ENCODE measurements around the gene STAT5A.
A peak's percentile ranks its signal among the peaks of the same experiment; 100 is the strongest.

Gene STAT5A

DNA sequence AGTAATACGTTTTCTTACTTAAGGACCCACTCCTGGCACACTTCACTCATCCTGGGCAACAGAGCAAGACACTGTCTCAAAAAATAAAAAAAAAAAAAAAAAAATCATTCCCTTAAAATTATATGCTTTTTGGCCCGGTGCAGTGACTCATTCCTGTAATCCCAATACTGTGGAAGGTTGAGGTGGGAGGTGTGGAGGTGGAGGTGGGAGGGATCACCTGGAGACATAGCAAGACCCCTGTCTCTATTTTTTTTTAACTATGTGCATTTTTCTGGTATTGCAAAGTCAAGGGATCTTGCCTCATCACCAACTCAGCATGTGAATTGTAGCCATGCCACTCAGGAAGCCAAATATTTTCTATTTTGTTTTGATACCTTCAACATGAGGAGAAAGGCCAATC, 21.8 kb upstream of the STAT5A start:
- in situ Hi-C loops (cut with MboI; ENCODE audit: low pct_unique_long_range_greater_than_20kb, low sequenced_read_pairs), result no loop called here
- no peak for DNase-seq

DNA sequence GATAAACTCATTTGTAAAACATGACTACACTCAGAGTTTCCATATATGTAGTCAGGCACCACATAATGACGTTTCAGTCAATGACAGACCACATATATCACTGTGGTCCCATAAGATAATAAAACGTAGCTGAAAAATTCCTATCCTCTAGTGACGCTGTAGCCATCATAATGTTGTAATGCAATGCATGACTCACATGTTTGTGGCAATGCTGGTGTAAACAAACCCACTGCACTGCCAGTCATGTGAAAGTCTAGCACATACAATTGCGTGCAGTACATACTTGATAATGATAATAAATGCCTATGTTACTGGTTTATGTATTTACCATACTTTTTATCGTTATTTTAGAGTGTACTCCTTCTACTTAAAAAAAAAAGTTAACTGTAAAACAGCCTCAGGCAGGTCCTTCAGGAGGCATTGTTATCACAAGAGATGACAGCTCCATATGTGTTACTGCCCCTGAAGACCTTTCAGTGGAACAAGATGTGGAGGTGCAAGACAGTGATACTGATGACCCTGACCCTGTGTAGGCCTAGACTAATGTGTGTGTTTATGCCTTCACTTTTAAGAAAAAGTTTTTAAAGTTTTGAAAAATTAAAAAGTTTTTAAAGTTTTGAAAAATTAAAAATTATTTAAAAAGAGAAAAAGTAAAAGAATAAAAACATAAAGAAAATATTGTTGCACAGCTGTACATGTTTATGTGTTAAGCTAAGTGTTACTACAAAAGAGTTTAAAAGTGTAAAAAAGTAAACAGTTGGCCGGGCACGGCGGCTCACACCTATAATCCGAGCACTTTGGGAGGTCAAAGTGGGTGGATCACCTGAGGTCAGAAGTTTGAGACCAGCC, 21.2 kb upstream of the STAT5A start:
- in situ Hi-C loops (cut with MboI; ENCODE audit: low pct_unique_long_range_greater_than_20kb, low sequenced_read_pairs), result no loop called here
- no peak for DNase-seq

DNA sequence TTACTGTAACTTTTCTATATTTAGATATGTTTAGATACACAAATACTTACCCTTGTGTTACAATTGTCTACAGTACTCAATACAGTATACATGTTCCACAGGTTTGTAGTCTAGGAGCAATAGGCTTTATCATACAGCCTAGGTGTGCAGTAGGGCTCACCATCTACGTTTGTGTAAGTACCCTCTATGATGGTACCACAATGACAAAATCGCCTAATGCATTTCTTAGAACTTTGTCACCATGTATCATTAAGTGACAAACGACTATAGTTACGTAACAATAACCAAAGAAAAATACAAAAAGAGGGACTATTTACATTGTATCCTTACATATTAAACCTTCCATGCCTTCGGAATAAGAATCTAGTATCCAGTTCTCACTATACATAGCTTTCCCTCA, 20.1 kb upstream of the STAT5A start:
- in situ Hi-C loops (cut with MboI; ENCODE audit: low pct_unique_long_range_greater_than_20kb, low sequenced_read_pairs), result no loop called here

DNA sequence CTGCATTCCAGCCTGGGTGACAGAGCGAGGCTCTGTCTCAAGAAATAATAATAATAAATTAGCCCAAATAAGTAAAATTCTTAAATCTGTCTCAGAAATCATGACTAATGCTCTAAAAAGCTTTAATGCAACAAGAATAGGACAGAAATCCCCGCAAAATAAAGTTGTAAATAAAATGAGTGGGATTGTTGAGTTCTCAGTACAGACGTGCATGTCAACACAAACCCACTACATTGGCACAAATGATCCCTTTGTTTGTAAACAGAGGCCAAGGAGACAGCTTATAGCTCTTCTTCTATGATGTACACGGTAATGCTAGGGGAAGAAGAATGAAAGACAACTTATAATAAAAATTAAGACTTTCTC, 18.1 kb upstream of the STAT5A start:
- in situ Hi-C loops (cut with MboI; ENCODE audit: low pct_unique_long_range_greater_than_20kb, low sequenced_read_pairs), result no loop called here
- DNase-seq, result no peak

More for the DNA sequence above, 20.1 kb upstream of the STAT5A start:
- DNase-seq, result no peak

DNA sequence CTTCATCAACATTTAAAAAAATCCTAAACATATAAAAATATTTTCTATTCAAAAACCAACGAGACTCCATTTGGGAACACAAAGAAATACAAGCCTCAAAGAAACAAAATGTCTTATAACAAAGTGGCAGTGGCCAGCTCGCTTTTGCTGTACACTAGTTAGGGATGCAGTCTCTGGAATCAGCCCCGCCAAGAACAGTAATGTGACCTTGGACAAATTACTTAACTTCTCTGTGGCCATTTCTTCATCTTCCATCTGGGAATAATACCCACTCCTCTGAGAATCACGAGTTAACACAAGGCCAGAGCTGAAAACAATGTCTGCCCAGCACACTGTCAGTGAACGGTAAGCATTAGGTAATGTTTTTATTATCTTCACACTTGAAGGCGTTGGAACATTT, 17.7 kb upstream of the STAT5A start:
- in situ Hi-C loops (cut with MboI; ENCODE audit: low pct_unique_long_range_greater_than_20kb, low sequenced_read_pairs), result no loop called here
- no peak for DNase-seq

DNA sequence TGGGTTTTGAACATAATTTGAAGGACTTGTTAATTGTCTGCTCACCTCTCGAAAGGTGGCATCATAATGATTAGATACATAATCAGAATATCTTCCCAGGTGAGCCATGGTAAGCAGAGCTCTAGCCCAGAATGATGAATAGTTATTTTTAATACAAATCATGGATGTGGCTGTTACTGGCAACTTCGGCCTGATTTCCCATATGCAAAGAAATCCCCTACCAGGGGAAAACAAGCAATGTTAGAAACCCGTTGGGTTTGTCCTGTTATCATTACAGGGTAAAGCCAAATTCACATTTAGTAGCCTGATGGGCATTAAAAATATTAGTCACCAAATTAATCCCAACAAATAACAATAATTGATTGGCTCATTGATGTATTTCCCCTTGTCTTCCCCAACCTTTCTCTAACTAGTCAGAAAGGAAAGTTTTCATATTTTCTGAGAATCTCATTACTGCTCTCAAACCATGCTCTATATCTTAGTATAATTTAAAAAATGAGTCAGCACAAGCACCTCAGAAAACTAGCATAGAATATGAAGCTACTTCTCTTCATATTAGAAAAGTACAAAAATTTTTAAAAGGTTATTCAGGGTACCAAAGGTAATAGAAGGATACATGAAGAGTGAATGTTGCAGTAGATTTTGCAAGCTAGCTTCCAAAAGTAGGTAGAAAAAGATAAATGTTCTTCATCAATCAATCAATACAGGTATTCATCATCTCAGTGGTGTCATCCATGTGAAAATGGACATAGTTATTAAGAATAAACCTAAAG, 17.1 kb upstream of the STAT5A start:
- in situ Hi-C loops (cut with MboI; ENCODE audit: low pct_unique_long_range_greater_than_20kb, low sequenced_read_pairs), result no loop called here
- no peak for DNase-seq

DNA sequence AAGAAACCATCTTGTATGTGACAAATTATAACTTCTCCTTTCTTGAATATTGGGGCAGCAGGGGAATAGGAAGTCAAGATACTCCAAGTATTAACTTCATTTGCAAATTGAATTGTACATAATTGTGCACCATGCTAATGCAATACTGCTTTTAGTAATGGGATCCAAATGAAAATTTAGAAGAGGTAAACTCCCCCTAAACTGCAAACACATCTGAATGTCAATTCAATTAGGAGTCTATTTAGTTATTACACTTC, 16.6 kb upstream of the STAT5A start:
- in situ Hi-C loops (cut with MboI; ENCODE audit: low pct_unique_long_range_greater_than_20kb, low sequenced_read_pairs), result no loop called here
- DNase-seq, result no peak

DNA sequence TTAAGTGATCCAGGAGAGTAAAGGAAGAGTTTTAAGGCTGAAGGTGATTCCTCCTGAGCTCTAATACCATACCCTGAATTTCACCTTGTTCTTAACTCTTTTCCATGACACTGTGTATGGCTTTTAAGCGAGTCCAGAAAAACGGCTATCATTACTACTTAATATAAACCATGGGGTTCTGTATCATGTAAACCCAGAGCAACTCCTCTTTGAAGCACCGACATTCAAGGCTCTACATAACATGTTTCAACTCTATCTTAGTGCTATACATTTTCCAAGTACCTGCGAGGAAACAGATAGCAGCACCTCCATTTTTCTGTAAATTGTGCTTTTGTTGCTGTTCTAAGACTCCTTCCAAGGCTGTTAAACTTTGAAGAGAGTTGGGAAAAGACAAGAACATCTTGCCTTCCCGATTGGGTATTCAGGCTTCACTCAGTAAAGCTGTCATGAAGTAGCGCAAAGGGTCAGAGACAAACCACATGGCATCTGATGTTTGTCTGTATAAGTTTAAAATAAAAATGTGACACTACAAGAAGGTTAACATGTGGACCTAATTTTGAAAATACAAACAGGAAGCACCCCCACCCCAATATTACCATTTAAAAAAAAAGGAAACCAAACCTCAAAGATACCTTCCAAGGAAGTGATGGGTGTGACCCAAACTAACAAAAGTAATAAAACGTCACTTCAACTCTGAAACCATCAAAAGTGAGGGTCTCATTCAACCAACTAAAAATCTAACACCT, 16.0 kb upstream of the STAT5A start:
- in situ Hi-C loops (cut with MboI; ENCODE audit: low pct_unique_long_range_greater_than_20kb, low sequenced_read_pairs), result no loop called here

DNA sequence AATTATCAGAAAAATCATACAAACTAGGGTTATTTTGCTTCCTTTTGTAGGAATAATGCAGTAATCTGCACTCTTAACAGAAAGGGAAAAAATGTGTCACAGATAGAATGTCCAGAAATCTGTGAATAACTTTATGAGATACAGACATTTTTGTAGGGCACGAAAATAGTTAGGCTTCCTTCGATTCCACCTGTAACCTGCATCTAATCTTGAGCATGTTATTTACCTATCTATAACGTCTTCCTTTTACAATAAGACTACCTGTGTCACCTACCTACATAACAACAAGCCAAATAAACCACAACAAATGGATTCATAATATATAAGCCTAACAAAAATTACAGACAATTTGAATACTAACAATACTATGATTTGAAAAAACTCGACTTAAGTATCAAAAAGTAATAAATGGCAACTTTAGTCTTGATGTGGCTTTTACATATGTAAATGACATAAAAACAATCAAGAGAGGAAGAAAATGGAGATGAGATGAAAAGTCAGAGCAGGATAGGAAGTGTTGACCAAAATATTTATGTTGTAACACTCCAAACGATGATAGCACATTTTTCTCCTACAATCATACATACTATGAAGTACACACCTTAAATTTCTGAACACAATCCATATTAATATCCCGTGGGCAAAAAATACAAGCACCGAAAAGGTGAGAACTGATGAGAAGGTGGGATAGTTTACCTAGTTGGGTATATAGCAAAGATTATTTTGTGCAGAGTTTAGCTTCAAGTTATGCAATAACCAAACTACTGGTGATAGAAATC, 14.6 kb upstream of the STAT5A start:
- in situ Hi-C loops (cut with MboI; ENCODE audit: low pct_unique_long_range_greater_than_20kb, low sequenced_read_pairs), result no loop called here
- no peak for DNase-seq

More for the DNA sequence above, 16.0 kb upstream of the STAT5A start:
- DNase-seq, result no peak

DNA sequence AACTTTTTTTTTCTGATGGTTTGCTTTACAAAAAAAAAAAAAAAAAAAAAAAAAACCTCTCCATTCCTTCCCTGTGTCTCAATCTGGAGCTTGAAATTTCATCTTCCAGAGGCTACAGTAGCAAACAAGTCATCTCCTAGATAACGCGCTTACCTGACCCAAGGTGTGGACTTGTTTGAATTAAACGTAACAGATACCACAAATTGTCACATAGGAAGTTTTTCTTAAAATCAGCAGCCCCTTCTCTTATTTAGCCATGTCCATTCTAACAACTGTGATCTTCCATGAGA, 14.1 kb upstream of the STAT5A start:
- in situ Hi-C loops (cut with MboI; ENCODE audit: low pct_unique_long_range_greater_than_20kb, low sequenced_read_pairs), result no loop called here
- DNase-seq, result no peak

DNA sequence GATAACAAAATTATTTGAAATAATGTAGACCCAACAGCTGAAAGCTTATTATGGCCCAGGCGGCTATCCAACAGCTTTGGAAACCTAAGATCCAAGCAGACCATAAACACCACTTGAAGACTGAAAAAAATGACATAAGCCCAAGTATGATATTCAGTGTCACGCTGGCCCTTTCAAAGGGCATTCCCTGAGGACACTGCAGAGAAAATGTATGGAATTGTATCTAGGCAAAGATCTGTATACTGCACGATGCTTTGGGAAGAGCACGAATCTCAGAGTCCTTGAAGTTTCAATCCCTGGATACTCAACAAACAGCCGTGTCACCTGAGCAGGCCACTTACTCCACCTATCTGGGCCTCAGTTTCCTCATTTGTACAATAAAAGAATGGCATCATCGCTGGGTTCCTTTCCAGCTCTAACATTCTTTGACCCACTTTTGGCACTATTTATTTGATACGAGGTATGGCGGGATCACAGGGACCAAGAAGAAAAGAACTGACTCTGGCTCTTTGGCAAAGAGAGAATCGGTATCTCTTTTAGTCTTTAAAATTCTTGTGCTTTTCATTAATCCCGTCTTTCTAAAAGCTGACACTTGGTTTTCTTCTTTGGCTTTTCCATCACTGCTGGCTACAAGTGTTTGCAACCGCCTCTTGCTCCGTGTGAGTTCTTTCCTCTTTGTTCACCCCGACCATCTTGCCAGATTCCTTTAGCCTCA, 13.3 kb upstream of the STAT5A start:
- in situ Hi-C loops (cut with MboI; ENCODE audit: low pct_unique_long_range_greater_than_20kb, low sequenced_read_pairs), result no loop called here
- no peak for DNase-seq

DNA sequence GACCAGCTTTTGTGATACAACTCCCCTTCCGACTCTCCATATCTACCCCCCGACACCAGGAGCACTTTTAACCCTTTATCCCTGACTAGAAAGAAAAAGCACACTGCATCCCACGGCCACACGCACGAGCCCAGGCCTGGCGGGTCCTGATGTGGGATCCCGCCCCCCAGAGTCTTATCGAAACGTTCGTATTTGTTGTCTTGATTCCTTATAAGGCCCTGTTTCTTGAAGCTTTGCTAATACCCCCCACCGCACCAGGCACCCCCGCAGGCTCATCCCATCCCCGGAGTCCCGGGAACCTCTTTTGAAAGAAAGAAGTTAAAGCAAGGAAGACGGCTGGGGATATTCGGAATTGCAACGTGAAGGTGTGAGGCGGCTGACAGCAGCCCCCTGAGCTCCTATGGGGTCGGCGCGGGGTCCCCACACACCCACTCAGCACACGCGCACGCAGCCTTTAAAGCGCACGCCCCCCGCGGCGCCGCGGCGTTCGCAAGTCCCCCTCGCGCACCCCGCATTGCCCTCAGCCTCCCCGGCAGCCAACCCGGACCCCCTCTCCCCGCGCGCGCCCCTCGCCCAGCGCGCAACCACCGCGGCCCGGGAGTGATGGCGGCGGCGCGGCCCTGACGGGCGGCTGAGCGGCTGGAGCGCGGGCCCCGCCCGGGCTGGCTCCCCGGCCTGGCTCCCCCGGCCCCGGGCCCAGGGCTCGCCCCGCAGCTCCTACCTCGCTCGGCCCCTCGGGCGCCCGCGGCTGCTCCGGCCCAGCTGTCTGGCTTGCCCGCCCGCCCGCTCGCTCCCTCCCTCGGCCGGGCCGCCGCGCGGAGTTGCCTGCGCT, 12.6 kb upstream of the STAT5A start:
- in situ Hi-C loops (cut with MboI; ENCODE audit: low pct_unique_long_range_greater_than_20kb, low sequenced_read_pairs), result no loop called here
- peak; percentile 53 for DNase-seq

DNA sequence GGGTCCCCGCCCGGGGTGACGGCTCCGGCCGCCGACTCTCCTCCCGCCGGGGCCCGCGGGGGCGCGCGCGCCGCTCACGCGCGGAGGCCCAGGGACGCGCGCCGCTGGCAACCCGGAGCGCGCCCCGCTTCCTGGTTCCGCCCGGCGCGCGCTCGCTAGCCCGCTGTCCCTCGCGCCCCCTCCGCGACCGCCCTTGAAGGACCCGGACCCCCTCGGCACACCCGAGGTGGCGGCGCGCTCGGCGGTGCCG, 12.0 kb upstream of the STAT5A start, which contains the start of gene STAT5B:
STAT5B (minus strand) TSS at position 33 of the 250 bp plus-strand sequence. CDS start 44,264 bp downstream, outside the sequence.
- DNase-seq, result peak; percentile 47
- in situ Hi-C loops (cut with MboI; ENCODE audit: low pct_unique_long_range_greater_than_20kb, low sequenced_read_pairs), result no loop called here

DNA sequence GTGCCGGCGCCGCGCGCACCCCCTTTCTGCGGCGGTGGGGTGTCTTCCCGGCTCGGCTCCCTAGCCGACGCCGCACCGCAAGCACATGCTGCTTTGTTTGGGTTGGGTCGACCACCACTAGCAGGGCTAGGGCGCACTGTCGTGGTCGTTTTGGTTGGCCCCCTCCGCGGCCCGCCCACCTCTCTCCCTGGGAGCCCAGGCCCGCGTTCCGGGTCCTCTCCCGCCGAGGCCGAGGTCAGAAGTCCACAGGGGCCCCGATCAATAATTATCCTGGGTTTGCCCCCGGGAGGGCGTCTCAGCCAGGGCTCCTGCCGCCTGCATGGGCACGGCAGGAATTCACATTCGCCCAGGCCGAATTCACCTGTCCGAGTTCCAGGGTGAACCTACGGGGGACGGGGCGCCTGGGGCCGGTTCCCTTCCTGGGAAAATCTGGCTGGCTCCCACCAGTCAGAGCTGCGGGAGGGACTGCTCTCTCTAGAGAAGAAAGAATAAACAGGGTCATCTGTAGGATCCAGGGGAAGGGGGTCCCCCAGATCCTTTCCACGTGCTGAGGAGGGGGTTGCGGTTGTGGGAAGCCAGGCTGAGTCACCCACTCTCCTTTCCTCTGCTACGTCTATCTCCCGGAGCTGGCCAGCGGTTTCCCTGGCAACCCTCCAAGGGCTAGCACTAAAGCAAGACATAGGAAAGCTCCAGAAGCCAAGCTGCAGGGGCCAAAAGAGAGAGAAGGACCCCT, 11.5 kb upstream of the STAT5A start:
- peak; percentile 65 for DNase-seq
- in situ Hi-C loops (cut with MboI; ENCODE audit: low pct_unique_long_range_greater_than_20kb, low sequenced_read_pairs), result no loop called here

DNA sequence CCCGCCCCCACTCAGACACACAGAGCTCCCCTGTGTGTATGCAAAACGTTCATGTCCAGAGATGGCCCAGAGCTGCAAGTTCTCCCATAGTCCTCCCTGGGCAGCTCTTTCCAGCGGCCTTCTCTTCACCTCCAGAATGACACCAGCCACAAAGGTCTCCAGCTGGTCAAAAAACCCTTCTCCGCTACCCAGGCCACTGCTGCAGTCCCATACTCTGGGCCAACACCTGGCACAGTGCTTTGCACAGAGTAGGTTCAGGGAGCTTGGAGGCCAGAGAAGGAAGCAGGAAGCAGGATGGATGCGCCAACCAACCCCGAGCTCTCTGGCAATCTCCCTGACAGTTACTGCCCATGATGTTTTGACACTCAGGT, 11.0 kb upstream of the STAT5A start:
- in situ Hi-C loops (cut with MboI; ENCODE audit: low pct_unique_long_range_greater_than_20kb, low sequenced_read_pairs), result no loop called here
- DNase-seq, result peak; percentile 42

DNA sequence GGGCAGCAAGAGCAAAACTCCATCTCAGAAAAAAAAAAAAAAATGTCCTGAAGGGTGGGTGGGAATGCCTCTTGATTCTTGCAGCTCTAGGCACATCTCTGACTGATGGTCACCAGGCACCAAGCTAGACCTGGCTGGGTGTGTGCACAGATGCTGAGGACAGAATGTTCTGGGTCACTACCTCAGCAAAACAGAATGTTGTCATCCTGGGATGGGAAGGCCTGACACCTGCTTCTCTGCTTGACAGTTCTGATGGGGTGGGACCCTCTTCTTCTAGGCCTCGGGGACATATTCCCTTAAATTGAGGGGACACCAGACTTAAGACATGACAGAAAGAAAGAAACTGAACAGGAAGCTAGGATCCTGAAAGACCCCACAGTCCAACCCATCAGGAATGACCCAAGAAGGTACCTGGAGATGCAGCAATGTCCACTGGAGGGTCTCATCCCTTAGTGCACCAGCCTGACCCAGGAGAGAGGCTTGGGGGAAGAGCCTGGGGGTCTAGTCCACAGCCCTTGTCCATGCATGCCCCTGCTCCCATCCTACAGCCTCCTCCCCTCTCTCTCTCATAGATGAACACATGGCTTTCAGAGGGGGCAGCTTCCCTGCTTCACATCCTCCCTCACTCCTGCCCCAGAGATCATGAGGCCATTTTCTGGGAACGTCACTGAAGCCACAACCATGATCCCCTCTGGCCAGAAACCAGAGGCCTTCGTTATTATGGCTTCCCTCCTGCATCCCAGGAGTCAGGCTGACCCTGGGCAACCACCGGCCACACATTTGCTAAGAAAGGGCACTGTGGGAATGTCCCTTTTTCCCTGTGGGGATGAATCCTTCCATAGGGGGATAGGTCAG, 8.3 kb upstream of the STAT5A start:
- DNase-seq, result no peak
- in situ Hi-C loops (cut with MboI; ENCODE audit: low pct_unique_long_range_greater_than_20kb, low sequenced_read_pairs), result no loop called here

DNA sequence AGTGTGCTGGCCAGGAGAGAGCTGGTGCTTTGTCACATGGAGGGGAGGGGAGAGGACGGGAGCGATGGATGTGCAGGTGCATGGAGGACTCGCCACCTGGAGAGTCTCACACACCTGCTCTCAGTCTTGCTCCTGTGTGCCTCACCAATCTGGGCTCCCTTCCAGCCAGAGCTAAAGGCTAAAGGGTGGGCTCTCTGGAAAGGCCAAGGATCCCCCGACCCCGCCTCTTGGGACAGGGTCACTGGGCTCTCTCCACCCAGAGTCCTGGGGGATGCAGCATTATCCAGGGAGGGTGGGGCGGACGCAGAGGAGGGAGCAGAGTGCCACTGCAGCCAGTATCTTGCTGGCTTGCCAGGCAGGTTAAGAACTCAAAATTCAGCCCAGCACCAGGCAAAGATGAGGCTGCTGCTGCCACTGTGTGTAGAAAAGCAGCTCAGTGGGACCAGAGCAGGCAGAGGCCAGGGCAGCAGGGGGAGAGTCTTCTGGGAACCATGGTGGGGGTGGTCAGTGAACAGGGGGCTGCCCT, 6.7 kb upstream of the STAT5A start:
- in situ Hi-C loops (cut with MboI; ENCODE audit: low pct_unique_long_range_greater_than_20kb, low sequenced_read_pairs), result no loop called here
- DNase-seq, result no peak
